GM12872 (cell line): ENCODE measurements around the gene SLC6A6.

Source experiments
- CTCF ChIP-seq: IDR thresholded peaks from 3 replicates; pipeline ENCODE4 v1.5.1; 2011; ENCODE audit warnings: low read depth, mild to moderate bottlenecking, low read length, moderate library complexity; ENCODE audit not compliant: insufficient read depth

SLC6A6 gene

GRCh38 chr3:14512942-14513327 is 110.5 kb downstream of the SLC6A6 start:
- TF ChIP-seq CTCF, result no peak

- no peak for TF ChIP-seq CTCF
Measured at GRCh38 chr3:14513566-14514322, 111.3 kb downstream of the SLC6A6 start.

GRCh38 chr3:14514323-14514720 is 111.9 kb downstream of the SLC6A6 start:
- TF ChIP-seq CTCF, result no peak

- no peak for TF ChIP-seq CTCF
Measured at GRCh38 chr3:14516738-14517345, 114.4 kb downstream of the SLC6A6 start.

GRCh38 chr3:14517601-14518431 is 115.4 kb downstream of the SLC6A6 start:
- TF ChIP-seq CTCF, result no peak

GRCh38 chr3:14518432-14518802 is 116.0 kb downstream of the SLC6A6 start:
- no peak for TF ChIP-seq CTCF

- TF ChIP-seq CTCF, result no peak
Measured at GRCh38 chr3:14518893-14519292, 116.5 kb downstream of the SLC6A6 start.
